CD1c-positive myeloid dendritic cell (primary cell): ENCODE measurements around the gene P3H2.
"Not testable (repeated sequence)": the region's sequence is repeated elsewhere in the genome, so short reads cannot be mapped to it uniquely, and the experiment has no call there.

ENCODE experiments used
- DNase-seq: peaks from one replicate; pipeline ENCODE4 v3.0.0-alpha.2; 2016; ENCODE audit errors: extremely low spot score

The P3H2 gene

GRCh38 chr3:190083635-190084034 lies 37.1 kb downstream of the P3H2 start:
- no peak for DNase-seq

GRCh38 chr3:190081389-190081788 lies 39.3 kb downstream of the P3H2 start:
- DNase-seq, result no peak

GRCh38 chr3:190079173-190079572 lies 41.5 kb downstream of the P3H2 start:
- not testable (repeated sequence) for DNase-seq

GRCh38 chr3:190077395-190078045 lies 43.2 kb downstream of the P3H2 start:
- no peak for DNase-seq

GRCh38 chr3:190076601-190077394 lies 43.9 kb downstream of the P3H2 start:
- DNase-seq, result no peak

GRCh38 chr3:190076136-190076535 lies 44.6 kb downstream of the P3H2 start:
- DNase-seq, result no peak

- DNase-seq, result no peak
Measured at GRCh38 chr3:190074817-190075216, 45.9 kb downstream of the P3H2 start.

GRCh38 chr3:190073264-190074008 lies 47.3 kb downstream of the P3H2 start:
- DNase-seq, result no peak

GRCh38 chr3:190072856-190073255 lies 47.8 kb downstream of the P3H2 start:
- no peak for DNase-seq

- not testable (repeated sequence) for DNase-seq
Measured at GRCh38 chr3:190071921-190072320, 48.8 kb downstream of the P3H2 start.

GRCh38 chr3:190070622-190071347 lies 49.9 kb downstream of the P3H2 start:
- DNase-seq, result no peak

GRCh38 chr3:190065204-190065603 lies 55.5 kb downstream of the P3H2 start:
- DNase-seq, result no peak

- no peak for DNase-seq
Measured at GRCh38 chr3:190064659-190065058, 56.0 kb downstream of the P3H2 start.

GRCh38 chr3:190064112-190064511 lies 56.6 kb downstream of the P3H2 start:
- DNase-seq, result no peak

- no peak for DNase-seq
Measured at GRCh38 chr3:190063490-190063889, 57.2 kb downstream of the P3H2 start.

- DNase-seq, result no peak
Measured at GRCh38 chr3:190060192-190060775, 60.4 kb downstream of the P3H2 start.

- DNase-seq, result no peak
Measured at GRCh38 chr3:190059242-190059590, 61.5 kb downstream of the P3H2 start.

- DNase-seq, result no peak
Measured at GRCh38 chr3:190058521-190059241, 62.0 kb downstream of the P3H2 start.

- DNase-seq, result no peak
Measured at GRCh38 chr3:190056742-190057141, 64.0 kb downstream of the P3H2 start.

- no peak for DNase-seq
Measured at GRCh38 chr3:190055773-190056172, 64.9 kb downstream of the P3H2 start.
